ENCODE data around the gene SMIM32. TPM values are rescaled to one million over a fixed set of nuclear protein-coding genes. Genes with fewer than 3 reads are reported as not detected.

Gene SMIM32
- polyA plus RNA-seq, 12 donors = 0.07 to 0.24 (median 0.11) TPM; not detected in 7

Other genes with a start within 250 kb of the SMIM32 start
- under 1 TPM in 3 of 12 donors, not detected in 9; 0.19 to 0.88 (median 0.19) TPM for gene LECT2, start 238.2 kb downstream of the SMIM32 start, polyA plus RNA-seq (ENCODE audit: insufficient read length in 12 of 12)
- gene TGFBI, start 164.2 kb downstream of the SMIM32 start, polyA plus RNA-seq (ENCODE audit: insufficient read length in 12 of 12) = 100 to 1,000 TPM in 10 of 12 donors, 10 to 100 TPM in 1, not detected in 1; 85.2 to 354 (median 186) TPM
- 10 to 100 TPM in 11 of 12 donors, not detected in 1; 36.5 to 58.5 (median 47.6) TPM for gene SMAD5, start 60.3 kb downstream of the SMIM32 start, polyA plus RNA-seq (ENCODE audit: insufficient read length in 12 of 12)
- not detected for gene TRPC7, start 172.4 kb upstream of the SMIM32 start, polyA plus RNA-seq (ENCODE audit: insufficient read length in 12 of 12)